ENCODE measurements around the gene BIRC5. TPM values are rescaled to one million over a fixed set of nuclear protein-coding genes. Genes with fewer than 3 reads are reported as not detected.
A peak's percentile ranks its signal among the peaks of the same experiment; 100 is the strongest.

Gene BIRC5
- total RNA-seq, 4 donors from 2014 or later, result under 0.01 to 2.0 (median 0.13) TPM; not detected in 1

DNA sequence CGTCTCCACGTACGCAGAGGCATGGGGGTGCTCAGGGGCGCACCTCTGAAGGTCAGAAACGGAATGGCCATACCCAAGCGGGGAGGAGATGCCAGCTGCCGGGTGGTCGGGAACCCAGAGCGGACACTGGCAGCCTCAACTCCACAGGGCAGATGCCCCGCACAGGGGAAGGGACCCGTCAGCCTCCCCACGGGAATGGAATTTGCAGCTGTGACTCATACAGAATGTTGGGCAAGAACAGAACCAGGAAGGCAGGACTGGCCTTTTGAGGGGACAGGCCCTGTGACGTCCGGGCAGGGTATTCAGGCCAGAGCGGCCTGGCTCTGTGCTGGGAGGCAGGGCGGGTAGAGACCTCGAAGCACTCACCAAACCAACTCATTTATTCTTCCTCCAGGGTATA lies 34.7 kb upstream of the BIRC5 start:
- intact Hi-C loops (cut with DNase I), result no loop called here
- Histone ChIP-seq H3K27ac (replicated peaks in 1 of 4) (peak overlapping the region; percentile 83 to 98 (median 90)), H3K4me1 (peaks cover 33 to 100% (median 95%) of the 10 kb centered on the region in 4 donors), H3K36me3 (no peaks in the 10 kb centered on the region), H3K27me3 (no peaks in the 10 kb centered on the region), H3K9me3 (no peaks in the 10 kb centered on the region), H3K4me3 (peak overlapping the region in 3 of 4 donors; percentile 9 to 38 (median 16))
- whole genome bisulfite sequencing, result 25% methylated on average over 4 of the region's 17 CpGs
- peak; percentile 57 for TF ChIP-seq EP300 (IDR thresholded peaks at IDR 0.05)
- peak; percentile 26 for TF ChIP-seq POLR2A (IDR thresholded peaks at IDR 0.05; ENCODE audit: low read depth)
- TF ChIP-seq POLR2AphosphoS5 (IDR thresholded peaks at IDR 0.05), result peak; percentile 87 to 92
- TF ChIP-seq, protein P1, sequence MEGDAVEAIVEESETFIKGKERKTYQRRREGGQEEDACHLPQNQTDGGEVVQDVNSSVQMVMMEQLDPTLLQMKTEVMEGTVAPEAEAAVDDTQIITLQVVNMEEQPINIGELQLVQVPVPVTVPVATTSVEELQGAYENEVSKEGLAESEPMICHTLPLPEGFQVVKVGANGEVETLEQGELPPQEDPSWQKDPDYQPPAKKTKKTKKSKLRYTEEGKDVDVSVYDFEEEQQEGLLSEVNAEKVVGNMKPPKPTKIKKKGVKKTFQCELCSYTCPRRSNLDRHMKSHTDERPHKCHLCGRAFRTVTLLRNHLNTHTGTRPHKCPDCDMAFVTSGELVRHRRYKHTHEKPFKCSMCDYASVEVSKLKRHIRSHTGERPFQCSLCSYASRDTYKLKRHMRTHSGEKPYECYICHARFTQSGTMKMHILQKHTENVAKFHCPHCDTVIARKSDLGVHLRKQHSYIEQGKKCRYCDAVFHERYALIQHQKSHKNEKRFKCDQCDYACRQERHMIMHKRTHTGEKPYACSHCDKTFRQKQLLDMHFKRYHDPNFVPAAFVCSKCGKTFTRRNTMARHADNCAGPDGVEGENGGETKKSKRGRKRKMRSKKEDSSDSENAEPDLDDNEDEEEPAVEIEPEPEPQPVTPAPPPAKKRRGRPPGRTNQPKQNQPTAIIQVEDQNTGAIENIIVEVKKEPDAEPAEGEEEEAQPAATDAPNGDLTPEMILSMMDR (IDR thresholded peaks at IDR 0.05), result no peak
- DNase-seq (ENCODE audit: extremely low spot score), result no peak

DNA sequence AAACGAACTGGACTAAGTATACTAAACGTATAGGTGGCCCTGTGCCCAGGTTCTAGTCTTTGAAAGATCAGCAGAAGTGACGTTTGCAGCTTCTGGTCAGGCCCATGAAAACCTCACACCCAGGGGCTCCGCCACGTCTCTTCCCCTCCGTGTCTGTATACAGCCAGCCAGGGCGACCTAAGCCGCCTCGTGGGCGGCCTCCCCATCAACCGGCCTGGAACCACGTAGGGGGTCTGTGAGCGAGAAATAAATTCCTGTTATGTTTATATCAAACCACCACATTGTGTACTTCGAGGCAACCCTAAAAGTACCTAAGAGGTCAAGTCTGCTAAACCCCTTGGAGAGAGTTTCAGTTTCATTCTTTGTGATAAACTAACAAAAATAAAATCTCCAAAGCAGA lies 34.0 kb upstream of the BIRC5 start:
- intact Hi-C loops (cut with DNase I), result no loop called here
- Histone ChIP-seq H3K27me3 (no peaks in the 10 kb centered on the region), H3K4me3 (peak overlapping the region; percentile 11 to 31 (median 16)), H3K9me3 (no peaks in the 10 kb centered on the region), H3K36me3 (no peaks in the 10 kb centered on the region), H3K27ac (replicated peaks in 1 of 4) (peak overlapping the region; percentile 83 to 98 (median 90)), H3K4me1 (peaks cover 26 to 100% (median 95%) of the 10 kb centered on the region in 4 donors)
- 34% methylated on average over 13 of the region's 14 CpGs for WGBS
- TF ChIP-seq EP300 (IDR thresholded peaks at IDR 0.05) (no peak), POLR2AphosphoS5 (IDR thresholded peaks at IDR 0.05) (no peak), POLR2A (IDR thresholded peaks at IDR 0.05; ENCODE audit: low read depth) (no peak)
- TF ChIP-seq, protein P1 (IDR thresholded peaks at IDR 0.05), result no peak
- no peak for DNase-seq (ENCODE audit: extremely low spot score)

DNA sequence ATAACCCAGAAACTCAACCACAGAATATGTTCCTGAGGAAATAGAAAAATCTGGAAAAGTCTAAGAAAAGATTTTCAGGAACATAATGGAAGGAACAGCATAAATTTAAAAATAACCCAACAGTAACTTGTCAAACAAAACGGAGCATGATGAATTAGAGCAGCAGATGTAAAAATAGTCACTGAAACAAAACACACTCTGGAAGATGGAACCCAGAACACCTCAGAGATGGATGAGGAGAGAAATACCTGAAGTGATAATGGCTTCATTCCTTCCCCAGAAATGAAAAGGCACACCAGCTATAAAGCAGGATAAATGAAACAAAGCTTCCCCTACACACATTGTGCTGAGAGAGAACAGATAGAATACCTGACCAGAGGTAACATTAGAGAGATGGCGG lies 33.5 kb upstream of the BIRC5 start:
- no peak for DNase-seq (ENCODE audit: extremely low spot score)
- Histone ChIP-seq H3K4me1 (peaks cover 22 to 100% (median 95%) of the 10 kb centered on the region in 4 donors), H3K27me3 (no peaks in the 10 kb centered on the region), H3K9me3 (no peaks in the 10 kb centered on the region), H3K4me3 (peak overlapping the region in 3 of 4 donors; percentile 12 to 31 (median 20)), H3K36me3 (no peaks in the 10 kb centered on the region), H3K27ac (replicated peaks in 1 of 4) (peak overlapping the region; percentile 83 to 98 (median 90))
- intact Hi-C loops (cut with DNase I), result no loop called here
- TF ChIP-seq, protein P1 (IDR thresholded peaks at IDR 0.05), result no peak
- TF ChIP-seq POLR2A (IDR thresholded peaks at IDR 0.05; ENCODE audit: low read depth) (no peak), POLR2AphosphoS5 (IDR thresholded peaks at IDR 0.05) (peak in 1 of 2 donors; percentile 82), EP300 (IDR thresholded peaks at IDR 0.05) (no peak)
- WGBS, result 41% methylated on average over 2 of the region's 2 CpGs

DNA sequence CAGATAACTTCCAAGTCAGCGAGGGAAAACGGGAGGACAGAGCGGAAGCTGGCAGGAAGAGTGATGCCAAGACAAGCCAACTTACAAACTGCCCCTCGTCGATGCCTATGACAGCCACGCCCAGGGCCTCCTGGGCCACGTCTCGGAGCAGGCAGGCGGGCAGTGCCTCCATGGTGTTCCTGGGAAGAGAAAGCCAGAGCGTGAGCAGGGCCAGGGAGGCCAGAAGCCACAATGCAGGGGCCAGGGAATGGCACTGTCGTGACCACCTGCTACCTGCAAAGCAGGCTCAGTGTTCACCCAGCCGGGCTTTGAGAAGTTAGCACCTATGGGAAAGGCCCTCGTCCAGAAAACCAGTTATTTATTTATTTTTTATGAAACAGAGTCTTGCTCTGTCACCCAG lies 31.5 kb upstream of the BIRC5 start:
- H3K27me3 ChIP-seq, result no peaks in the 10 kb centered on the region
- H3K4me3 ChIP-seq, result no peak overlapping the region
- peaks cover 22 to 100% (median 94%) of the 10 kb centered on the region in 4 donors for H3K4me1 ChIP-seq
- WGBS, result 89% methylated on average over 13 of the region's 13 CpGs
- no peaks in the 10 kb centered on the region for H3K36me3 ChIP-seq
- no peak for DNase-seq (ENCODE audit: extremely low spot score)
- H3K9me3 ChIP-seq, result no peaks in the 10 kb centered on the region
- peak overlapping the region; percentile 6 to 86 (median 68) for H3K27ac ChIP-seq (replicated peaks in 1 of 4)
- intact Hi-C loops (cut with DNase I), result no loop called here
- TF ChIP-seq EP300 (IDR thresholded peaks at IDR 0.05), result no peak
- TF ChIP-seq, protein P1 (IDR thresholded peaks at IDR 0.05), result no peak
- TF ChIP-seq POLR2AphosphoS5 (IDR thresholded peaks at IDR 0.05), result no peak
- TF ChIP-seq POLR2A (IDR thresholded peaks at IDR 0.05; ENCODE audit: low read depth), result no peak

DNA sequence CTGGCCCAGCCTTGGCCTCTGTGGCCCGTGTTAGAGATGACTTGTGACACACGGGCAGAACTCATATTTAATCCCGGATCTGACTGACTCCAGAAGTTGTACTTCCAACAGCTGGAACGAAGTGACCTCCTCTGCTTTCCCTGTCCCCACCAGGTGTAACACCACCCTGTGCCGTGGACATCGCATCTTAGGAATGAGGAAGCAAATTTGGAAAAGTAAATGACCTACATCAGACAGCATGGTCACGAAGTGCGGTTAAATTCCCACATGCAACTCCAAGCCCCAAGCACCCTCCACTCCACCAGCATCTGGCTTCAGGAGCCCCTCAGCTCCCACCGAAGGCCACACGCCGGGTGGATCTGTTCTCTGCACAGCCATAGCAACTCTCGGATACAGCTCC lies 30.1 kb upstream of the BIRC5 start:
- Histone ChIP-seq H3K27ac (replicated peaks in 1 of 4) (peak overlapping the region; percentile 72 to 86 (median 83)), H3K9me3 (no peaks in the 10 kb centered on the region), H3K4me1 (peaks cover 34 to 98% (median 95%) of the 10 kb centered on the region in 4 donors), H3K4me3 (no peak overlapping the region), H3K36me3 (no peaks in the 10 kb centered on the region), H3K27me3 (no peaks in the 10 kb centered on the region)
- intact Hi-C loops (cut with DNase I), result no loop called here
- WGBS, result 60% methylated on average over 11 of the region's 12 CpGs
- no peak for DNase-seq (ENCODE audit: extremely low spot score)
- TF ChIP-seq EP300 (IDR thresholded peaks at IDR 0.05) (no peak), POLR2A (IDR thresholded peaks at IDR 0.05; ENCODE audit: low read depth) (no peak)
